Testis (tissue), 3 donors: ENCODE results near the gene PSMB7. TPM values are rescaled to one million over a fixed set of nuclear protein-coding genes. Genes with fewer than 3 reads are reported as not detected.

Source experiments
- DNase-seq: peaks from one replicate; pipeline ENCODE4 v3.0.0-alpha.2; 2019
- H3K27ac ChIP-seq, 2 donors: fragments of 200-600 bp; sonication (generic); one replicate each; pipeline ENCODE4 v1.5.1; 2019
- H3K27me3 ChIP-seq: fragments of 200-600 bp; sonication (generic); one replicate; pipeline ENCODE4 v1.5.1; 2019
- H3K36me3 ChIP-seq: fragments of 200-600 bp; sonication (generic); one replicate; pipeline ENCODE4 v1.5.1; 2017; ENCODE audit warnings: low read depth; ENCODE audit errors: missing control alignments
- H3K4me1 ChIP-seq: fragments of 200-600 bp; sonication (generic); one replicate; pipeline ENCODE4 v1.5.1; 2019
- H3K4me3 ChIP-seq, 2 donors: fragments of 200-600 bp; sonication (generic); one replicate each; pipeline ENCODE4 v1.5.1; 2017 to 2019
- H3K9me3 ChIP-seq: fragments of 200-600 bp; sonication (generic); one replicate; pipeline ENCODE4 v1.5.1; 2017
- POLR2A ChIP-seq: fragments of 450-650 bp; IDR thresholded peaks from one replicate; pipeline ENCODE4 v1.6.1; 2017; ENCODE audit warnings: antibody characterized with exemption, mild to moderate bottlenecking, moderate library complexity
- WGBS, 2 donors: methylation state at CpG; one replicate each; pipeline ENCODE4 v1.1.5; 2018; 5-methylcytosine and 5-hydroxymethylcytosine counted together
- intact Hi-C: fragments of 100-400 bp; cut with DNase I; formaldehyde crosslinking; loops from one replicate; pipeline ENCODE4 v1.15.1; 2023; ENCODE audit warnings: low total_unique reads
- polyA plus RNA-seq: library from polyadenylated mRNA; stranded (reverse); fragments of 350-450 nt; fragmentation: Illumina TruSeq; extraction: RNeasy Lipid Tissue Mini Kit (QIAGEN cat#74804); gene quantifications from one replicate; pipeline ENCODE4 v1.2.3, GENCODE V29; 2014; ENCODE audit warnings: low read depth, low replicate concordance; ENCODE audit not compliant: insufficient read depth
- total RNA-seq, 2 donors: library from RNA; depleted of rRNA; stranded (reverse); fragments of >200 nt; gene quantifications; one replicate each; pipeline ENCODE4 v1.2.3, GENCODE V29; 2016
- TF ChIP-seq, protein P1 (sequence below), 3 experiments: fragments of 450-650 bp in 2 of 3; fragments of 200-600 bp in 1 of 3; sonication (generic) in 1 of 3; IDR thresholded peaks; one replicate each; pipeline ENCODE4 v1.5.1; 2016 to 2019; ENCODE audit warnings: antibody characterized with exemption in 3 of 3, mild to moderate bottlenecking in 2 of 3, moderate library complexity in 1 of 3

PSMB7 gene
- total and polyA plus RNA-seq, 3 donors from 2014 or later, result 156 to 310 (median 188) TPM

- TF ChIP-seq, protein P1, sequence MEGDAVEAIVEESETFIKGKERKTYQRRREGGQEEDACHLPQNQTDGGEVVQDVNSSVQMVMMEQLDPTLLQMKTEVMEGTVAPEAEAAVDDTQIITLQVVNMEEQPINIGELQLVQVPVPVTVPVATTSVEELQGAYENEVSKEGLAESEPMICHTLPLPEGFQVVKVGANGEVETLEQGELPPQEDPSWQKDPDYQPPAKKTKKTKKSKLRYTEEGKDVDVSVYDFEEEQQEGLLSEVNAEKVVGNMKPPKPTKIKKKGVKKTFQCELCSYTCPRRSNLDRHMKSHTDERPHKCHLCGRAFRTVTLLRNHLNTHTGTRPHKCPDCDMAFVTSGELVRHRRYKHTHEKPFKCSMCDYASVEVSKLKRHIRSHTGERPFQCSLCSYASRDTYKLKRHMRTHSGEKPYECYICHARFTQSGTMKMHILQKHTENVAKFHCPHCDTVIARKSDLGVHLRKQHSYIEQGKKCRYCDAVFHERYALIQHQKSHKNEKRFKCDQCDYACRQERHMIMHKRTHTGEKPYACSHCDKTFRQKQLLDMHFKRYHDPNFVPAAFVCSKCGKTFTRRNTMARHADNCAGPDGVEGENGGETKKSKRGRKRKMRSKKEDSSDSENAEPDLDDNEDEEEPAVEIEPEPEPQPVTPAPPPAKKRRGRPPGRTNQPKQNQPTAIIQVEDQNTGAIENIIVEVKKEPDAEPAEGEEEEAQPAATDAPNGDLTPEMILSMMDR (IDR thresholded peaks at IDR 0.05), result peak in 1 of 3 experiments; percentile 1
- no peak for TF ChIP-seq POLR2A
- Histone ChIP-seq H3K27ac (no peak overlapping the region), H3K9me3 (no peaks in the 10 kb centered on the region), H3K27me3 (no peaks in the 10 kb centered on the region), H3K4me1 (peaks cover 6% of the 10 kb centered on the region), H3K4me3 (no peak overlapping the region), H3K36me3 (no peaks in the 10 kb centered on the region)
- DNase-seq, result no peak
- intact Hi-C loops, result no loop called here
- WGBS, 2 donors, result 74 to 92% methylated on average over 3 to 5 of the region's 6 CpGs
These were observed 4.7 kb upstream of the PSMB7 start for GRCh38 chr9:124419832-124420489.

GRCh38 chr9:124415852-124416484 is 726 bp upstream of the PSMB7 start:
- no peaks in the 10 kb centered on the region for H3K36me3 ChIP-seq
- H3K27ac ChIP-seq, result no peak overlapping the region
- peak overlapping the region; percentile 79 to 97 for H3K4me3 ChIP-seq
- intact Hi-C loops, result no loop called here
- H3K9me3 ChIP-seq, result no peaks in the 10 kb centered on the region
- WGBS, 2 donors, result 49 to 73% methylated on average over 17 of the region's 17 CpGs
- peaks cover 8% of the 10 kb centered on the region for H3K4me1 ChIP-seq
- H3K27me3 ChIP-seq, result no peaks in the 10 kb centered on the region
- no peak for TF ChIP-seq POLR2A
- TF ChIP-seq, protein P1 (IDR thresholded peaks at IDR 0.05), result no peak
- DNase-seq, result peak; percentile 60

- Histone ChIP-seq H3K36me3 (no peaks in the 10 kb centered on the region), H3K4me1 (peaks cover 8% of the 10 kb centered on the region), H3K4me3 (peak overlapping the region; percentile 79 to 97), H3K9me3 (no peaks in the 10 kb centered on the region), H3K27ac (peak overlapping the region; percentile 60 to 68), H3K27me3 (no peaks in the 10 kb centered on the region)
- WGBS, 2 donors, result 7 to 11% methylated on average over 13 of the region's 13 CpGs
- TF ChIP-seq, protein P1 (IDR thresholded peaks at IDR 0.05), result no peak
- TF ChIP-seq POLR2A, result no peak
- DNase-seq, result no peak
- intact Hi-C loops, result no loop called here
These were observed 630 bp downstream of the PSMB7 start for GRCh38 chr9:124414612-124415011.

DNA sequence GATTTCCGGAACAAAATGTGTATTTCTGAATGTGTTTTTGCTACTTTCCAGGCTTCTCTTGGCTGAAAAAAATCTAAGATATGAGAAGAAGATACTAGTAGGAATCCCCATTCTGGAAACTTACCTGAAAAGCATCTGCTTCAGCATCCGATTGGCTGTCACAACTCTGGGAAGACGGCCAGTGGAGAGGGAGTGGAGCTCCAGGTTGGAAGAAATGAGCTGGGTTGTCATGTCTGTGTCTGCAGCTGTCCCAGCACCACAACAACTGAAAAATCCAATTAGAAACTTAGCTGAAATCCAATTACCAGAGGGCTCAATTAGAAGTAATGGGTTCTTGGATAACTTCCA is 3.0 kb downstream of the PSMB7 start:
- no peak for DNase-seq
- Histone ChIP-seq H3K9me3 (no peaks in the 10 kb centered on the region), H3K4me3 (no peak overlapping the region), H3K27me3 (no peaks in the 10 kb centered on the region), H3K27ac (no peak overlapping the region), H3K36me3 (no peaks in the 10 kb centered on the region), H3K4me1 (peaks cover 8% of the 10 kb centered on the region)
- TF ChIP-seq POLR2A, result no peak
- TF ChIP-seq, protein P1 (IDR thresholded peaks at IDR 0.05), result no peak
- intact Hi-C loops, result no loop called here
- 88 to 90% methylated on average over 3 of the region's 3 CpGs for WGBS, 2 donors
